ENCODE measurements around the gene GJA4. TPM values are rescaled to one million over a fixed set of nuclear protein-coding genes. Genes with fewer than 3 reads are reported as not detected.
A peak's percentile ranks its signal among the peaks of the same experiment; 100 is the strongest.

The GJA4 gene
- total and polyA plus RNA-seq, 2 donors (not counting 3 experiments of a cell fraction or from before 2014, with no cell fraction given): 22.1 to 175 TPM

GRCh38 chr1:34781071-34781843 is 11.5 kb upstream of the GJA4 start, which contains the start of gene GJB3:
Gene GJB3, plus strand, starts transcription at chr1:34781214. Its CDS starts 3,549 bp downstream, at chr1:34784763.
- Histone ChIP-seq H3K9me1 (replicated peaks; ENCODE audit: control insufficient read depth, extremely low read depth, insufficient read depth, low read length) (no peaks in the 10 kb centered on the region), H3K9ac (replicated peaks; ENCODE audit: extremely low read depth, insufficient read depth, low read length) (no peak within 1 kb of the TSS), H3K4me3 (replicated peaks in 1 of 3; ENCODE audit: insufficient read depth in 1 of 3, low read depth in 1 of 3, low read length in 3 of 3) (no peak within 1 kb of the TSS), H3K4me1 (ENCODE audit: control insufficient read depth, extremely low read depth, insufficient read depth, low read length) (no peaks in the 10 kb centered on the region), H4K20me1 (replicated peaks; ENCODE audit: control insufficient read depth, extremely low read depth, insufficient read depth, low read length) (no peaks in the 10 kb centered on the region), H3K27ac (ENCODE audit: insufficient read depth, low read depth, low read length) (no peak within 1 kb of the TSS), H2AFZ (ENCODE audit: low read depth, low read length) (no peak within 1 kb of the TSS), H3K27me3 (ENCODE audit: control insufficient read depth in 2 of 2, insufficient read depth in 2 of 2, low read length in 2 of 2) (peaks cover 27 to 33% of the 10 kb centered on the region in 2 experiments), H3K36me3 (ENCODE audit: control insufficient read depth in 2 of 2, extremely low read depth in 1 of 2, insufficient read depth in 2 of 2, low read length in 2 of 2) (no peaks in the 10 kb centered on the region), H3K4me2 (ENCODE audit: insufficient read depth, low read length) (no peak within 1 kb of the TSS), H3K79me2 (ENCODE audit: control insufficient read depth, insufficient read depth, low read length) (no peaks in the 10 kb centered on the region), H3K9me3 (replicated peaks; ENCODE audit: control insufficient read depth, insufficient read depth, low read length) (no peaks in the 10 kb centered on the region)
- intact Hi-C loops (cut with micrococcal nuclease) (no loop called here), dilution Hi-C loops (cut with MboI; ENCODE audit: extremely low pct_ligation_motif_present, low sequenced_read_pairs) (no loop called here)
- POLR2A ChIA-PET: no interaction called here
- no peak for DNase-seq (ENCODE audit: low read depth, low spot score)
- CTCF ChIA-PET: interaction anchor here (0.5 to 1.2 kb wide), 2 partner anchors 71 to 674 kb away, joined by 3 to 12 read pairs; no protein-coding TSS in a partner anchor
- no peak for FAIRE-seq
- no TSS peak for BruUV-seq (replicated peaks)
- TF ChIP-seq MYC (IDR thresholded peaks at IDR 0.05; ENCODE audit: low read depth, low read length) (no peak), EZH2 (IDR thresholded peaks at IDR 0.05; ENCODE audit: borderline replicate concordance, low read depth, low read length, severe bottlenecking) (peak; percentile 96)

- H3K9ac ChIP-seq (replicated peaks; ENCODE audit: extremely low read depth, insufficient read depth, low read length): no peak overlapping the region
- FAIRE-seq: no peak
- POLR2A ChIA-PET: no interaction called here
- no peaks in the 10 kb centered on the region for H3K9me1 ChIP-seq (replicated peaks; ENCODE audit: control insufficient read depth, extremely low read depth, insufficient read depth, low read length)
- BruUV-seq (replicated peaks): no TSS peak
- H3K27me3 ChIP-seq (ENCODE audit: control insufficient read depth in 2 of 2, insufficient read depth in 2 of 2, low read length in 2 of 2): peaks cover 27 to 33% of the 10 kb centered on the region in 2 experiments
- intact Hi-C loops (cut with micrococcal nuclease): no loop called here
- dilution Hi-C loops (cut with MboI; ENCODE audit: extremely low pct_ligation_motif_present, low sequenced_read_pairs): no loop called here
- H3K79me2 ChIP-seq (ENCODE audit: control insufficient read depth, insufficient read depth, low read length): no peaks in the 10 kb centered on the region
- no peak overlapping the region for H3K4me2 ChIP-seq (ENCODE audit: insufficient read depth, low read length)
- H3K4me1 ChIP-seq (ENCODE audit: control insufficient read depth, extremely low read depth, insufficient read depth, low read length): no peaks in the 10 kb centered on the region
- CTCF ChIA-PET: interaction anchor here (0.5 to 1.2 kb wide), 2 partner anchors 71 to 673 kb away, joined by 3 to 12 read pairs; no protein-coding TSS in a partner anchor
- H4K20me1 ChIP-seq (replicated peaks; ENCODE audit: control insufficient read depth, extremely low read depth, insufficient read depth, low read length): no peaks in the 10 kb centered on the region
- no peaks in the 10 kb centered on the region for H3K9me3 ChIP-seq (replicated peaks; ENCODE audit: control insufficient read depth, insufficient read depth, low read length)
- no peak for TF ChIP-seq MYC (IDR thresholded peaks at IDR 0.05; ENCODE audit: low read depth, low read length)
- peak in 1 of 2 donors; percentile 1 for TF ChIP-seq CTCF (IDR thresholded peaks at IDR 0.05; ENCODE audit: extremely low read depth in 1 of 2, insufficient read depth in 1 of 2, low read depth in 1 of 2, low read length in 2 of 2)
- TF ChIP-seq POLR2A (IDR thresholded peaks at IDR 0.05; ENCODE audit: low read depth, low read length): no peak
- no peak for TF ChIP-seq MAX (IDR thresholded peaks at IDR 0.05; ENCODE audit: insufficient read depth, insufficient read length)
- TF ChIP-seq EZH2 (IDR thresholded peaks at IDR 0.05; ENCODE audit: borderline replicate concordance, low read depth, low read length, severe bottlenecking): peak; percentile 43
- no peaks in the 10 kb centered on the region for H3K36me3 ChIP-seq (ENCODE audit: control insufficient read depth in 2 of 2, extremely low read depth in 1 of 2, insufficient read depth in 2 of 2, low read length in 2 of 2)
- no peak for DNase-seq (ENCODE audit: low read depth, low spot score)
- no peak overlapping the region for H3K4me3 ChIP-seq (replicated peaks in 1 of 3; ENCODE audit: insufficient read depth in 1 of 3, low read depth in 1 of 3, low read length in 3 of 3)
- no peak overlapping the region for H2AFZ ChIP-seq (ENCODE audit: low read depth, low read length)
- no peak overlapping the region for H3K27ac ChIP-seq (ENCODE audit: insufficient read depth, low read depth, low read length)
These were observed 10.9 kb upstream of the GJA4 start for GRCh38 chr1:34781844-34782391.
